Karpas-422 (cell line): Measurements from ENCODE around the gene CD3E. TPM values are rescaled to one million over a fixed set of nuclear protein-coding genes. Genes with fewer than 3 reads are reported as not detected.

ENCODE experiments used
- DNase-seq: peaks from one replicate; pipeline ENCODE4 v3.0.0-alpha.2; 2015
- H2AFZ ChIP-seq: fragments of 200-600 bp; sonication (generic); 2 replicates; pipeline ENCODE4 v1.6.1; 2014; ENCODE audit warnings: antibody characterized with exemption, low read length, mixed read lengths
- H3K27ac ChIP-seq: fragments of 200-600 bp; sonication (generic); 2 replicates; pipeline ENCODE4 v1.5.1; 2014; ENCODE audit warnings: mild to moderate bottlenecking, low read length, moderate library complexity
- H3K27me3 ChIP-seq: fragments of 200-600 bp; sonication (generic); 2 replicates; pipeline ENCODE4 v1.6.1; 2014; ENCODE audit warnings: low read length, mixed read lengths
- H3K36me3 ChIP-seq: fragments of 200-600 bp; sonication (generic); 2 replicates; pipeline ENCODE4 v1.6.1; 2014; ENCODE audit warnings: low read length, mixed read lengths; ENCODE audit not compliant: insufficient read depth
- H3K4me1 ChIP-seq: fragments of 200-600 bp; sonication (generic); 2 replicates; pipeline ENCODE4 v1.6.1; 2014; ENCODE audit warnings: mild to moderate bottlenecking, low read length, mixed read lengths
- H3K4me2 ChIP-seq: fragments of 200-600 bp; sonication (generic); 2 replicates; pipeline ENCODE4 v1.6.1; 2014; ENCODE audit warnings: low read length, low read depth, mild to moderate bottlenecking; ENCODE audit not compliant: poor library complexity, severe bottlenecking
- H3K4me3 ChIP-seq: fragments of 200-600 bp; sonication (generic); 2 replicates; pipeline ENCODE4 v1.5.1; 2014; ENCODE audit warnings: mild to moderate bottlenecking, antibody characterized with exemption, low read length, mixed read lengths
- H3K79me2 ChIP-seq: fragments of 200-600 bp; sonication (generic); 2 replicates; pipeline ENCODE4 v1.6.1; 2014; ENCODE audit warnings: mild to moderate bottlenecking, low read length, mixed read lengths
- H3K9ac ChIP-seq: fragments of 200-600 bp; sonication (generic); 2 replicates; pipeline ENCODE4 v1.6.0; 2014; ENCODE audit warnings: low read length
- H3K9me2 ChIP-seq: fragments of 200-600 bp; sonication (generic), shearing (Covaris generic); replicated peaks from 2 replicates; pipeline ENCODE4 v1.6.0; 2014; ENCODE audit warnings: mild to moderate bottlenecking, low read length, moderate library complexity; ENCODE audit not compliant: insufficient read depth
- H3K9me3 ChIP-seq: fragments of 300-700, 200-600 bp; sonication (generic); 2 replicates; pipeline ENCODE4 v1.6.1; 2014; ENCODE audit warnings: low read length, mixed read lengths
- H4K20me1 ChIP-seq: fragments of 200-600 bp; sonication (generic); 2 replicates; pipeline ENCODE4 v1.6.1; 2014; ENCODE audit warnings: mild to moderate bottlenecking, antibody characterized with exemption, low read length, low read depth; ENCODE audit not compliant: insufficient read depth
- total RNA-seq: library from RNA; depleted of rRNA; stranded (reverse); fragments of >200 nt; shearing (Covaris generic); gene quantifications from 2 replicates; pipeline ENCODE4 v1.2.3, GENCODE V29; 2014; ENCODE audit warnings: low replicate concordance; rRNA removed

CD3E gene
- total RNA-seq = 0.32 and 1.3 TPM in 2 replicates

- DNase-seq = no peak
- Histone ChIP-seq H2AFZ (0 out of 2 replicates have a peak within 1 kb of the TSS, but pooled peaks have one; percentile 36), H3K9me3 (no peaks in the 10 kb centered on the region), H4K20me1 (no peaks in the 10 kb centered on the region), H3K4me3 (no peak within 1 kb of the TSS), H3K36me3 (no peaks in the 10 kb centered on the region), H3K27ac (no peak within 1 kb of the TSS), H3K9ac (no peak within 1 kb of the TSS), H3K79me2 (no peaks in the 10 kb centered on the region), H3K4me1 (no peaks in the 10 kb centered on the region), H3K9me2 (no peaks in the 10 kb centered on the region), H3K4me2 (no peak within 1 kb of the TSS), H3K27me3 (no peaks in the 10 kb centered on the region)
Observed at GRCh38 chr11:118304568-118305248, at the start of gene CD3E. CD3E (plus strand) TSS chr11:118304730; CDS start chr11:118304953, 223 bp downstream.

- no peak overlapping the region for H3K9ac ChIP-seq
- no peak overlapping the region for H3K27ac ChIP-seq
- H3K9me2 ChIP-seq = no peaks in the 10 kb centered on the region
- peak; percentile 45 for DNase-seq
- no peaks in the 10 kb centered on the region for H3K9me3 ChIP-seq
- H3K4me2 ChIP-seq = no peak overlapping the region
- no peaks in the 10 kb centered on the region for H3K79me2 ChIP-seq
- no peaks in the 10 kb centered on the region for H4K20me1 ChIP-seq
- H2AFZ ChIP-seq = no peak overlapping the region
- no peak overlapping the region for H3K4me3 ChIP-seq
- H3K27me3 ChIP-seq = no peaks in the 10 kb centered on the region
- peaks cover 1% of the 10 kb centered on the region for H3K4me1 ChIP-seq
- no peaks in the 10 kb centered on the region for H3K36me3 ChIP-seq
Observed at GRCh38 chr11:118258410-118258809, 46.1 kb upstream of the CD3E start.

- Histone ChIP-seq H3K27ac (no peak overlapping the region), H3K4me3 (no peak overlapping the region), H3K4me2 (no peak overlapping the region), H3K9me2 (no peaks in the 10 kb centered on the region), H3K9ac (no peak overlapping the region), H3K79me2 (no peaks in the 10 kb centered on the region), H2AFZ (no peak overlapping the region), H3K4me1 (peaks cover 8% of the 10 kb centered on the region), H3K9me3 (no peaks in the 10 kb centered on the region), H3K36me3 (no peaks in the 10 kb centered on the region), H3K27me3 (no peaks in the 10 kb centered on the region), H4K20me1 (no peaks in the 10 kb centered on the region)
- DNase-seq = no peak
Observed at GRCh38 chr11:118259138-118259537, 45.4 kb upstream of the CD3E start.

GRCh38 chr11:118260353-118260752 is 44.2 kb upstream of the CD3E start:
- Histone ChIP-seq H3K9me2 (no peaks in the 10 kb centered on the region), H3K27ac (no peak overlapping the region), H3K27me3 (no peaks in the 10 kb centered on the region), H2AFZ (no peak overlapping the region), H4K20me1 (no peaks in the 10 kb centered on the region), H3K36me3 (no peaks in the 10 kb centered on the region), H3K4me1 (peaks cover 9% of the 10 kb centered on the region), H3K9me3 (no peaks in the 10 kb centered on the region), H3K4me2 (no peak overlapping the region), H3K79me2 (no peaks in the 10 kb centered on the region), H3K9ac (no peak overlapping the region), H3K4me3 (no peak overlapping the region)
- no peak for DNase-seq

GRCh38 chr11:118263112-118263511 is 41.4 kb upstream of the CD3E start:
- no peak overlapping the region for H3K4me2 ChIP-seq
- no peak for DNase-seq
- peaks cover 14% of the 10 kb centered on the region for H3K4me1 ChIP-seq
- no peaks in the 10 kb centered on the region for H3K9me2 ChIP-seq
- no peaks in the 10 kb centered on the region for H3K36me3 ChIP-seq
- no peak overlapping the region for H3K4me3 ChIP-seq
- no peaks in the 10 kb centered on the region for H3K9me3 ChIP-seq
- H2AFZ ChIP-seq = no peak overlapping the region
- H3K27ac ChIP-seq = no peak overlapping the region
- no peaks in the 10 kb centered on the region for H4K20me1 ChIP-seq
- no peaks in the 10 kb centered on the region for H3K79me2 ChIP-seq
- no peaks in the 10 kb centered on the region for H3K27me3 ChIP-seq
- H3K9ac ChIP-seq = no peak overlapping the region

GRCh38 chr11:118263695-118264568 is 40.6 kb upstream of the CD3E start, which contains the start of gene MPZL2:
MPZL2 (minus strand) TSS chr11:118264297; CDS start chr11:118264153, 144 bp downstream.
- H2AFZ ChIP-seq = peak within 1 kb of the TSS; percentile 43; the same call in 1 of the 2 replicates
- no peaks in the 10 kb centered on the region for H3K27me3 ChIP-seq
- H3K9me2 ChIP-seq = no peaks in the 10 kb centered on the region
- H3K79me2 ChIP-seq = no peaks in the 10 kb centered on the region
- H3K9ac ChIP-seq = no peak within 1 kb of the TSS
- H4K20me1 ChIP-seq = no peaks in the 10 kb centered on the region
- no peak within 1 kb of the TSS for H3K4me3 ChIP-seq
- DNase-seq = no peak
- no peaks in the 10 kb centered on the region for H3K36me3 ChIP-seq
- H3K27ac ChIP-seq = no peak within 1 kb of the TSS
- peaks cover 14% of the 10 kb centered on the region for H3K4me1 ChIP-seq
- H3K9me3 ChIP-seq = no peaks in the 10 kb centered on the region
- peak within 1 kb of the TSS; percentile 35 for H3K4me2 ChIP-seq

- Histone ChIP-seq H3K27ac (no peak overlapping the region), H3K4me1 (peaks cover 14% of the 10 kb centered on the region), H3K4me2 (no peak overlapping the region), H3K27me3 (no peaks in the 10 kb centered on the region), H3K9me3 (no peaks in the 10 kb centered on the region), H4K20me1 (no peaks in the 10 kb centered on the region), H3K79me2 (no peaks in the 10 kb centered on the region), H3K4me3 (no peak overlapping the region), H3K9me2 (no peaks in the 10 kb centered on the region), H3K36me3 (no peaks in the 10 kb centered on the region), H3K9ac (no peak overlapping the region), H2AFZ (no peak overlapping the region)
- DNase-seq = no peak
Observed at GRCh38 chr11:118264569-118265465, 39.7 kb upstream of the CD3E start.
